DOHH2 (cell line): ENCODE results near the gene AK3.
"Not testable (repeated sequence)": the region's sequence is repeated elsewhere in the genome, so short reads cannot be mapped to it uniquely, and the experiment has no call there.

Source experiments
- H3F3A ChIP-seq: fragments of 200-600 bp; sonication (generic), shearing (Covaris generic); 2 replicates; pipeline ENCODE4 v1.6.0; 2016; ENCODE audit warnings: antibody characterized with exemption, mild to moderate bottlenecking; ENCODE audit not compliant: control insufficient read depth, insufficient read depth
- H3K27ac ChIP-seq: fragments of 200-600 bp; sonication (generic); 2 replicates; pipeline ENCODE4 v1.5.1; 2014; ENCODE audit warnings: low read depth, mild to moderate bottlenecking, low read length, moderate library complexity
- H3K27me3 ChIP-seq: fragments of 200-600 bp; sonication (generic); 2 replicates; pipeline ENCODE4 v1.6.1; 2014; ENCODE audit warnings: mild to moderate bottlenecking, low read length, mixed read lengths; ENCODE audit not compliant: control insufficient read depth
- H3K36me3 ChIP-seq: fragments of 200-600 bp; sonication (generic); 2 replicates; pipeline ENCODE4 v1.6.1; 2014; ENCODE audit warnings: mild to moderate bottlenecking, low read length, moderate library complexity, mixed read lengths; ENCODE audit not compliant: control insufficient read depth
- H3K4me1 ChIP-seq: fragments of 200-600 bp; sonication (generic); 2 replicates; pipeline ENCODE4 v1.6.1; 2014; ENCODE audit warnings: mild to moderate bottlenecking, low read length, mixed read lengths; ENCODE audit not compliant: control insufficient read depth
- H3K4me2 ChIP-seq: fragments of 200-600 bp; sonication (generic); 2 replicates; pipeline ENCODE4 v1.6.0; 2014; ENCODE audit warnings: mild to moderate bottlenecking, low read length, moderate library complexity
- H3K4me3 ChIP-seq: fragments of 200-600 bp; sonication (generic); 2 replicates; pipeline ENCODE4 v1.5.1; 2014; ENCODE audit warnings: mild to moderate bottlenecking, low read length, mixed read lengths
- H3K79me2 ChIP-seq: fragments of 200-600 bp; sonication (generic); 2 replicates; pipeline ENCODE4 v1.6.1; 2014; ENCODE audit warnings: mild to moderate bottlenecking, low read length, mixed read lengths; ENCODE audit not compliant: control insufficient read depth
- H3K9me2 ChIP-seq: fragments of 200-600 bp; sonication (generic); replicated peaks from 2 replicates; pipeline ENCODE4 v1.6.1; 2014; ENCODE audit warnings: mild to moderate bottlenecking, low read length, mixed read lengths; ENCODE audit not compliant: control insufficient read depth
- H3K9me3 ChIP-seq: fragments of 200-600 bp; sonication (generic); 2 replicates; pipeline ENCODE4 v1.6.1; 2014; ENCODE audit warnings: antibody characterized with exemption, low read length, mixed read lengths; ENCODE audit not compliant: control insufficient read depth, insufficient read depth
- H4K20me1 ChIP-seq: fragments of 200-600 bp; sonication (generic); 2 replicates; pipeline ENCODE4 v1.6.0; 2014; ENCODE audit warnings: low read depth, mild to moderate bottlenecking, antibody characterized with exemption, low read length, moderate library complexity; ENCODE audit not compliant: control insufficient read depth, insufficient read depth
- EZH2phosphoT487 ChIP-seq: fragments of 200-600 bp; sonication (generic); IDR thresholded peaks from 2 replicates; pipeline ENCODE4 v1.6.1; 2017; ENCODE audit warnings: borderline replicate concordance, mild to moderate bottlenecking, antibody characterized with exemption, low read length, moderate library complexity, mixed read lengths
- TF ChIP-seq, protein P1 (sequence below): fragments of 200-600 bp; sonication (generic); IDR thresholded peaks from one replicate; pipeline ENCODE4 v1.5.1; 2014; ENCODE audit warnings: antibody characterized with exemption, mild to moderate bottlenecking, low read depth, low read length; ENCODE audit not compliant: poor library complexity, severe bottlenecking

Gene AK3

DNA sequence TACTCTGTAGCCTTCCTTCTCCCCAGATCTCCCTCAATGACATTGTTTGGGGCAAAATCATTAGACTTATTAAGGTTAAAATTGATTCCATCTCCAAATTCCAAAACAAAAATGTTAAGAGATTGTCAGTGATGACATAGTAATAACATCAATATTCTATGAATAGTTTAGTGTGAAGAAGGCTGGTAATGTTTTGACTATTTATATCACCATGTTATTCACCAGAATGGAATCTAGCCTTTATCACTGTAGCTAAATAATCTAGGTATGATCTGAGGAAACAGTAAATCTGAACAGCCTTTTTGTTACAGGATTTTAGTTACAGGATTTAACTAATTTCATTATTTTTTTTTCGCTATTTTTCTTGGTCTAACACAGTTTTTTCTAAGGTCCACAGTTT is 79.8 kb downstream of the AK3 start:
- no peak overlapping the region for H3K4me3 ChIP-seq
- no peaks in the 10 kb centered on the region for H3K9me3 ChIP-seq
- H3K27me3 ChIP-seq = no peaks in the 10 kb centered on the region
- H3K27ac ChIP-seq = no peak overlapping the region
- no peak overlapping the region for H3K4me2 ChIP-seq
- TF ChIP-seq, protein P1, sequence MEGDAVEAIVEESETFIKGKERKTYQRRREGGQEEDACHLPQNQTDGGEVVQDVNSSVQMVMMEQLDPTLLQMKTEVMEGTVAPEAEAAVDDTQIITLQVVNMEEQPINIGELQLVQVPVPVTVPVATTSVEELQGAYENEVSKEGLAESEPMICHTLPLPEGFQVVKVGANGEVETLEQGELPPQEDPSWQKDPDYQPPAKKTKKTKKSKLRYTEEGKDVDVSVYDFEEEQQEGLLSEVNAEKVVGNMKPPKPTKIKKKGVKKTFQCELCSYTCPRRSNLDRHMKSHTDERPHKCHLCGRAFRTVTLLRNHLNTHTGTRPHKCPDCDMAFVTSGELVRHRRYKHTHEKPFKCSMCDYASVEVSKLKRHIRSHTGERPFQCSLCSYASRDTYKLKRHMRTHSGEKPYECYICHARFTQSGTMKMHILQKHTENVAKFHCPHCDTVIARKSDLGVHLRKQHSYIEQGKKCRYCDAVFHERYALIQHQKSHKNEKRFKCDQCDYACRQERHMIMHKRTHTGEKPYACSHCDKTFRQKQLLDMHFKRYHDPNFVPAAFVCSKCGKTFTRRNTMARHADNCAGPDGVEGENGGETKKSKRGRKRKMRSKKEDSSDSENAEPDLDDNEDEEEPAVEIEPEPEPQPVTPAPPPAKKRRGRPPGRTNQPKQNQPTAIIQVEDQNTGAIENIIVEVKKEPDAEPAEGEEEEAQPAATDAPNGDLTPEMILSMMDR = no peak
- TF ChIP-seq EZH2phosphoT487 = no peak
- no peaks in the 10 kb centered on the region for H3K36me3 ChIP-seq
- no peaks in the 10 kb centered on the region for H4K20me1 ChIP-seq
- H3K4me1 ChIP-seq = peaks cover 41% of the 10 kb centered on the region
- no peaks in the 10 kb centered on the region for H3K9me2 ChIP-seq
- peaks cover 17% of the 10 kb centered on the region for H3K79me2 ChIP-seq
- H3F3A ChIP-seq = peaks cover 8% of the 10 kb centered on the region; the same call in 1 of the 2 replicates

DNA sequence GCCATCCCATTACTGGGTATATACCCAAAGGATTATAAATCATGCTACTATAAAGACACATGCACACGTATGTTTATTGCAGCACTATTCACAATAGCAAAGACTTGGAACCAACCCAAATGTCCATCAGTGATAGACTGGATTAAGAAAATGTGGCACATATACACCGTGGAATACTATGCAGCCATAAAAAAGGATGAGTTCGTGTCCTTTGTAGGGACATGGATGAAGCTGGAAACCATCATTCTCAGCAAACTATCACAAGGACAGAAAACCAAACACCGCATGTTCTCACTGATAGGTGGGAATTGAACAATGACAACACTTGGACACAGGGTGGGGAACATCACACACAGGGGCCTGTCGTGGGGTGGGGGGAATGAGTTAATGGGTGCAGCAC is 80.3 kb downstream of the AK3 start:
- not testable (repeated sequence) for H3K9me2 ChIP-seq, H3K4me2 ChIP-seq, H3K36me3 ChIP-seq, H3F3A ChIP-seq, H3K4me3 ChIP-seq, H4K20me1 ChIP-seq, H3K27me3 ChIP-seq, H3K27ac ChIP-seq, H3K9me3 ChIP-seq
- peaks cover 36% of the 10 kb centered on the region for H3K4me1 ChIP-seq
- H3K79me2 ChIP-seq = peaks cover 17% of the 10 kb centered on the region
